HPDE6-E6E7 (cell line): Measurements from ENCODE around the gene SLN.

Source experiments
- DNase-seq: peaks from one replicate; pipeline ENCODE4 v3.0.0; 2011; ENCODE audit warnings: missing footprints; ENCODE audit errors: extremely low spot score

SLN gene

DNA sequence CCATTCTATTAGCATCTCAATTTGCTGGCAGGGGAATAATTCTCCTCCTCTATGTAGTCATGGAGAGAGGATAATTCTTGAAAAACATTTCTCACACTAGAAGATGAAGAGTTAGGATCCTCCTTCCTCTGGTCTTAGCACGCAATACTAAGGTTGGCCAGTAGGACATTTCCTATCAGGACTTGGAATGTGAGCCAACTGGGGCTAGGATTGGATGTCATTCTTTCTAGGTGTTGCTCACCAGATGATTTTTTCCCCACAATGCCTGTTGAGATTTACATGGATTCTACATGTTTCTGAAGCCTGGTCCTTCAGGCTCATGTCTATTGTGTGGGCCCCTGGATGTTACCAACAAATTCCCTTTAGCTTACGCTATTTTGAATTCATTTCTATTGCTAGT is 28.0 kb downstream of the SLN start:
- DNase-seq = no peak

DNA sequence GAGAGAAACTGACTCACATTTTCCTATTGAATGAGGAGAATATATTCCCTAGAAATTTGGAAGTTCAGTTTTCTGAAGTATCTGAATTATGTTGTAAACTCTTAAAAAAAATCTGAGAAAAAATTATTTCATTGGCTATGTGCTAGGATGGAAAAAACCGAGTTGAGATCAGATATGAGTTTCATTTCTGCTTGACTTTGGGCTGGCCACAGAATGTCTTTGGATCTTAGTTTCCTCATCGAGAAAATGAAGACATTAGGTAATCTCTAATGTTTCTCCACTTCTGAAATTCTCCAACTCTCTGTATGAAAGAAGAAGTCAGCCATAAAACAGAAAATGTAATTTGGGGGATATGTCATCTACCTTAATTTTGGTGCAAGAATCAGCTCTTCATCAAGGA is 28.8 kb downstream of the SLN start:
- DNase-seq = no peak

DNA sequence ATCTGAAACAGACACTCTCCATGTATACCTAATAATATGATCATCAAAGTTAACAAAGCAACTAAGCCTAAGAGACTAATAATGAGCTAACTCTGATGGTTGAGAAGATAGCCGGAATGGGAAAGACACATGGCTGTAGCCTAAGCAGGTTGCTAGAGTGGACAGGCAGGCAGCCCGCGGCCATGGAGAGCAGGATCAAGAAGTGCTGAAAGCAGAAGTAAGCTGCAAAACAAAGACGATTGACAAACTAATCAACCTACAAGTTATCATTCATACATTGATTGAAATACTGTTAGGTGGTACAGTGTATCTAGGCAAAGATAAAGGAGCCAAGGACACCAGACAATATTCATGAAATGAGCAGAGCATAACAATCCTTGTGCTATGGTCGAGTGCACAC is 29.3 kb downstream of the SLN start:
- DNase-seq = no peak

DNA sequence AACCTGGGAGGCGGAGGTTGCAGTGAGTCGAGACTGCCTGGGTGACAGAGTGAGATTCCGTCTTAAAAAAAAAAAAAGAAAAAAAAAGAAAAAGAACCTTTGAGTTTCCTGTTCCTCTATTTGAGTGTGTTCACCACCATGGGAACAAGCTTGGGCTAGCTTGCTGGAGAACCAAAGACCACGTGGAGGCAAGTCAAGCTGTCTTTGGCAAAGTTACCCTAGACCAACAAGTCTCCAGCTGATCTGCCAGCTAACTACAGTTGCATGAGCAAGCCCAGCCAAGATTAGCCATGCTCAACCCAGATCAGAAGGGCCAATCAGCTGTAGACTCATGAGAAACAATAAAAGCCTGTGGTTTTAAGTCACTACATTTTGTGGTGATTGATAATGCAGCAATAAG is 29.7 kb downstream of the SLN start:
- DNase-seq = no peak

DNA sequence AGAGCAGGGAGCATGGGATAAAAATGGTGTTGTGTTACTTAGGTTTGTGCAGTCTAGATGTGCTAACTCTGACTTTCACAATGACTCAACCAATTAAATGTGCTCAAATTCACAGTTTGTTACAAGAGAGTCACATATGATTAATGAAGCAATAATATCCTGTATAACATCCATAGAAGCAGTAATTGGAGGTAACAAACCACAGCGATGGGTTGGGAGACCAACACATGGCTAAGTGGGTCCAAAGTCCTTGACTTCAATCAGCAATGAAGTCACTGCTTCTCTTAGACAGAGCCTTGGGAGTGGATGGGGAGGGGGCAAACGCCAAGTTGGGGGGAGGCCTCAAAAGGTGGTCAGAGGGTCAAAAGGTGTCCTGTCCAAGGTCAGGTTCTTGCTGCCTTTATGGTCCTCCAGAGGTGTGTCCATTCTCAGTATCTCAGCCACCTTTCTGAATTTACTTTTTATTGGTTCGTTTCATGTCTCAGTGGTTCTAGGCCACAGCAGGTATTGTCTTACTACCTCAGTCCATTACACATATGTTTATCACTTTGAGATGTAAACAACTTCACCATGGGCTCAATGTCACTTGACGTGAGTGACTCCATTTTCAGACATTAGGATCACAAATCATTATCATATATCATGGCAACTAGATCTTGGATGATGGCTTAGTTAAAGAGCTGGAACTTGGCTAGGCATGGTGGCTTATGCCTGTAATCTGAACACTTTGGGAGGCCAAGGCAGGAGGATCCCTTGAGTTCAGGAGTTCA is 32.4 kb downstream of the SLN start:
- DNase-seq = no peak

DNA sequence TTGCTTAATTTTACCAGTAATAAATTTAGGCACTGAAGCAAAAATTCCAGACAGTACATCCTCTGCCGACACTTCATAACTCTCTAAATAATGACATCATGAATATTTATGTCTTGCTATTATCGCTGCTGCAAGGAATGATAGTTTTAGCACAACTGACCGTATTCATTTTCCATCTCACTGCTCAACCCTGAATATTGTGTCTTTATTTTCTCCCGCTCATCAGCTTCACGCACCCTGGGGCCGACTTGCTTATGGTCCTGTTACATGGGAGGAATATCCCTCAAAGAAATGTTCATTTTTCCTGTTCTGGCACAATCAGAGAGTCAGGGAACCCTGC is 33.3 kb downstream of the SLN start:
- no peak for DNase-seq

DNA sequence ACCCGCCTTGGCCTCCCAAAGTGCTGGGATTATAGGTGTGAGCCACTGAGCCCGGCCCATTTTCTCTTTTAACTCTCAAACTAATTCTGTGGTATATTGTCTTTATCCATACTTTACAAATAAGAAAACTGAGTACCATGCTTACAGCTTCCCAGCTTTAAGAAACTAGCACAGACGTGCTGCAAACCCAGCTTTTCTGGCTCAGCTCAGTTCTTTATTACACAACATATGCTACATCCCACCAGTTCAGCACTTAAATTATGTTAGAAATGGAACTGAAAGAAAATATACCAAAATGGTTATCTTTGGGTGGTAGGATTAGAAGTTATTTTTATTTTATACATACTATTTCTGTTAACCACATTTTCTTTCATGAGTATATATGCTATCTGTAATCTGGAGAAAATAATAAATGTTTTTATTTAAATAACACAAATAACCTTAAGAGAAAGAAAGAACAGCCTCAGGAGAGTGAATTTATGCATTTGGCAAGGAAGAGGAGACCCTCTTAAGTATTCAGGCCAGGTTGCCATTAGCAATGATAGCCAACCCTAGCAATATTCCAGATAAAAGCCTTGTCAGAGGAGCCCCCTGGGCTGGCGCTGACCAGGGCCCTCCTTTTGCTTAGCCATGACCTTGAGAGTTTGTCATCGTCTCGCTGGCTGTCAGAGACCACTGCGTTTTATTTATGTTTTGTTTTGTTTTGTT is 33.8 kb downstream of the SLN start:
- no peak for DNase-seq

DNA sequence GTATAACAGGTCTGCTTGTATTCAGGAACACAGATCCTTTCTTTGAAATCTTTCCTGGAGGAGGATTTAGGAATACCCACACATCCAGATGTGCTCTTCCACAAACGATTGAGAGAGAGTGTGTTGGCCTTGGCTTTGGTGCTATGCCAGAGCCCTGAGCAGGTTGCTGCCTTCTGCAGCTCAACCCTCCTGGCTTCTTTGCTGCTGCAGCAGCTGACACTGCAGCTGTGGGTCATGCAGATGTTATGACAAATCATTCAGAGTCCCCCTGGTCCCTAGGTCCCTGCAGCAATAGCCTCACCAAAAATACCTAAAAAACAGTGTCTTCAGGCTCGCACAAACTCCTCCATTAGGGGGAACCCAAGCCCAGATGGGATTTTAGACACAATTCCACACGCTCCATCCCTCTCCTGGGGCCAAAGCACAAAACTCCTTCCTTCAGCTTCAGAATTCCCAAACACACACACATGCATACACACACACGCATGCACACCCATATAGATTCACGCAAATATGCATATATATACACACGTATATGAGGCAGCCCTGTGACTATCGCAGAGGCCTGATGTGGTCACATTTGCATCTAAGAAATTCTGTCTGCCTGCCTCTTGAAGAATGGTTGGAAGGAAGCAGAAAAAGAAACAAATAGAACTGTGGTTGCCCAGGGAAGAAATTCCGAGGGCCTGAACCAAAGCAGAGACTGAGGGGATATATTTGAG is 35.4 kb downstream of the SLN start:
- no peak for DNase-seq

DNA sequence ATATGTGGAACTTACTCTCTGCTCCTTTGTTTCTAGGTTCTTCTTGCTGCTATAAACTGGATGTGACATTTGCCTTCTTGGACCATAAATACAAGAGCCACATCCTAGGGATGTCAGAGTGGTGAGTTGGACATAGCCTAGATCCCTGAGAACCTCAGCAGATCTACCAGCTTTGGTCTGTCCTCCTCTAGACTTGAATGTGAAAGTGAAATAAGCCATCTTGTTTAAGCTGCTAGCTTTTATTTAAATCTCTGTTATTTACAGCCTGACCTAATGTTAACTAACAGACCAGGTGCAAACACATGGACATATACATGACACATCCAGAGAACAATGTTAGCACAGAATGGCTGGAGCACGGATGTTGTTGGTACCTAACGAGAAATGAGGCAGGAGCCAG is 36.0 kb downstream of the SLN start:
- no peak for DNase-seq

DNA sequence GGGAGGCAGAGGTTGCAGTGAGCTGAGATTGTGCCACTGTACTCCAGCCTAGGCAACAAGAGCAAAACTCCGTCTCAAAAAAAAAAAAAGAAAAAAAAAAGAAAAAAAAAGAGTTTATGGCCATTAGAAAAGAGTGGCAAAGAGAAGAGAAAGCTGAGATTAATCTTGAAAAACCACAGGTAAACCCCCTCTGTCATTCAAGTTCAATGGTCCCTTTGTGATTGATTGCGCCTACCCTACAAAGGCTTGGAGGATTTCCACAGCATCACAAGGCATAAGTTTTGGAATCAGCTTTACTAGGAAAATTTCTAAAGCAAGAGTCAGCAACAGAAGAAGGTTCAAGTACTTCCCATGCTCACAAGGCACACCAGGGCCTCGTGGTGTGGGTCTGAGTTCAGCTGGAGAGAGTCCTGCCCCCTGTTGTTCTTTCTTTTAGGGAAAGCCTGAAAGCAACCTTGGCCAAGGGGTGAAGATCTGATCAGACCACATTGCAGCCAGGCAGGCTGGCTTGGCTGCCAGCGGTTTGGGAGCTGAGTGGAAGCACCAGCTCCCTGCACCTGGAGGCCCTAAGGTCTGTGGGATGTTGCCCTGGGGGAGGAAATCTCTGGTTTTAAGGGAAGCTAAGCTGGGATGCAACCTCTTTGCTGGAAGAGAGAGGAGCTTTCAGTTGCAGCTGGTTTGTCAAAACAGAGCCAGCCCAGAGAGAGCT is 41.8 kb downstream of the SLN start:
- no peak for DNase-seq

DNA sequence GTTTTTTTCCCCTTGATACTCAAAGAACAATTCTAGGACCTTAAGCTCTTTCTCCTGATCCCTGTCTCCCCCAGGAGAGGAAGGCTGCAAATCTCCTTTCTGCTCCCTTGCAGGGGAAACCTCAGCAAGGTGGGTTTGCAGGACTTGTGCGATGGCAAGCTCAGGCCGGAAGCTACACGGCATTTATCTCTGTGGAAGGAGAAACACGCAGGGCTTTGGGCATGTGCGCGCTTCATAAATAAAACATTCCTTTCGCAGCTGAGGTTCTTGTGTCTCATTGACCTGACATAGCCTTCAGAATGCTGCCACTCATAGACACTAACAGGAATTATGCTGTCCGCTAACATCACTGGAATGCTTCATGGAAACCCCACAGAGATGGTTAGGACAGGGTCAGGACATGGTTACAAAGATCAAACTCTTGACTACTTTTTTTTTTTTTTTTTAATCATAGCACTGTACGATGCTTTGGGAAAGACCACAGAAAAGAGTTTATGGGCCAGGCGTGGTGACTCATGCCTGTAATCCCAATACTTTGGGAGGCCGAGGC is 42.6 kb downstream of the SLN start:
- no peak for DNase-seq

DNA sequence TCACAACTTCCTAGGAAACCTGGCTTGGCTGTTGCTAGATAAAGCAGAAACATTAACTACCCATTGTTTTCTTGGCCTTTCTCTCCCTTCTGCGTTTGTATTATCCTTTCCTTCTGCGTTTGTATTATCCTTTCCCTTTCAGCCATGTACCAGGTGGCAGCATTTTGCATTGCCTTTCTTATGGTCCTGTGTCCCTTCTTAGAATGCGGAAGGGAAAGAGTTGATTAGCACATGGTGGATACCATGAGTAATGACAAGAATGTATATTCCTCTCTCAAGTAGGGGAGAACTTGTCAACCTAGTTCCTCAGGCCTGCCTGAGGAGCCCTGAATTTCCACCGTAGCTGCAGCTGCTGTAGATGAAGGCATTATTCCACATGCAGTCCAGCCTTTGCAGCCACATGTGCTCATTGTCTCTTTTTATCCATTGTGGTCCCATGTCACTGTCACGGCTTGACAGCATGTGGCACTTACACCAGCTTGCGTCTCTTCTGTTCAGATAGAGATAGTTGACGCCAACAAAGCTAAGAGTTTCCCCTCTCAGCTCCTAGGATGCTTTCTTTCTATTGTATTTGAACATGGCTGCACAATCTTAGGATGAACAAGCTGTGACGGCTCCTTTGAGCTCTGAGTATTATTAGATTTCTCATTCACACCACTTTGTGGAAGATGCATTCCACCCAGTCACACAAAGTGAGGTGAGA is 44.8 kb downstream of the SLN start:
- no peak for DNase-seq

DNA sequence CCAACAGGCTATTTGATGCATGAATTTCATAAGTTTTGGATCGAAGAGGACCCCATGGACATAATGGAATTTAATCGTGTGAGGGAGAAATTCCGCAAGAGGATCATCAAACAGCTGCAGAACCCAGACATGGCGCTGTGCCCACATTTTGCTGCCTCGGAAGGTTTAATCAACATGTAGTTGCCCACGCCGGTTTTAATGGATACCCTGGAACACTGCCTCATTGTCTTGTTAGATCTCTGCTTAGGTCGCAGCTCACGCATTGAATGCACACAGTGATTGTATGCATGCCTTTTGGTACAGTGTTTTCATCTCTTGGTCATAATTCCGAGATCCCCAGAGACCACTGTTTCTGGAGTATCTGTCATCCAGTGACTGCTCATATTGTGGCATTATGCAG is 46.8 kb downstream of the SLN start:
- DNase-seq = no peak

DNA sequence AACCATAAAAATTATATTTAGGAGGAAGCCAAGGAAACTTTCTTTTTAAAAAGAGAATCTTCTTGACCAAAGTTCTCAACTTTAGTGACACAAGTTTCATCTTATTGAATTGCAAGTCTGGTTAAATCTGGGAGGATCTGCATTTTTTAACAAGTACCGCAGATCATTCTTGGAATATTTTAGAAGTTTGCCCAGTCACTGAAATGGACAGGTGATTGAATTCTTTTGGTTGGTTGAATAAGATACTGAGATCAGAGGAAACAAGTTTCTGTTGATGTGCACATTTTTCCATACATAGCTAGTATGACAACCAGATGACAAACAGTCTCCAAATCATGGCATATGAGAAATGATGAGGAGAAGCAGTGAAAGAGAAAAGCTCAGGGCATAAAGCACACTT is 50.2 kb downstream of the SLN start:
- no peak for DNase-seq

DNA sequence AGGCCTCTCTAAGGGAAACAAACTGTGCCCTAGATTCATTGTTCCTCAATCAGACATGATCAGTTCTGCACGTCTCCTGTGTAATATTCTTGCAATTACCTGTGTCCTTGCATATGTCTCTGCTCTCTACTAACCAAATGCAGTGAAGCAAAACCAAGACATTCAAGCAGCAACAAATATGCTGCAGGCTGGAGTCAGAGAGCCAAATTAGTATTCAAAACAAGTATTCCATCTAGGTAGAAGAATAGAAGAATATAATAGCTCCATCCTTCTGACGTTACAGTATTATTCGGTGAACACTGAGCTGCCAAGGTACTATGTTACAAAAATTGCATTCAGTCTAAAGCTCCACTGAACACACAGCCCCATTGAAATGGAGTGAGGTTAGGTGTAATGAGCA is 51.8 kb downstream of the SLN start:
- no peak for DNase-seq

DNA sequence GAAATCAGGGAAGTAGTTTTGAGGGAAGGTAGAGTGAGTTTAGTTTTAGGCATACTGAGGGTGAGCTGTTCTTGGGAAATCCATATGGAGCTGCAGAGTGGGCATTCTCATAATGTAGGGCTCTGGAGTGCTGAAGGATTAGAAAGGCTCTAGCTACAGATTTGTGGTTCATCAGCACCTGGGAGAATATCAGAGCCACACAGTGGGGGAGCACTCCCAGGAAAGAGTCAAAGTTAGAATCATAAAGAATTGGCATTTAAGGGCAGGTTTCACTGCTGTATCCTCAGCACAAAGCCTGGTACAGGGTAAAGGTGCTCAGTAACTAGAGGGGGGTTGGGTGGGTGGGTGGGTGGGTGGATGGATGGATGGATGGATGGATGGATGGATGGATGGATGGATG is 52.5 kb downstream of the SLN start:
- no peak for DNase-seq
